Urinary bladder (tissue), 4 donors: Measurements from ENCODE around the gene POLR2M. TPM values are rescaled to one million over a fixed set of nuclear protein-coding genes. Genes with fewer than 3 reads are reported as not detected.

Experiments used
- DNase-seq: peaks from one replicate; pipeline ENCODE4 v3.0.0-alpha.2; 2015; ENCODE audit errors: extremely low spot score
- H3K27ac ChIP-seq: one replicate; pipeline ENCODE4 v1.5.1; 2013; ENCODE audit warnings: low read depth, mild to moderate bottlenecking, moderate library complexity
- H3K36me3 ChIP-seq: one replicate; pipeline ENCODE4 v1.6.1; 2013; ENCODE audit warnings: mild to moderate bottlenecking, moderate library complexity; ENCODE audit not compliant: insufficient read depth
- H3K4me1 ChIP-seq: one replicate; pipeline ENCODE4 v1.6.1; 2013; ENCODE audit warnings: mild to moderate bottlenecking, moderate library complexity; ENCODE audit not compliant: insufficient read depth
- H3K4me3 ChIP-seq: one replicate; pipeline ENCODE4 v1.5.1; 2013; ENCODE audit warnings: low read depth, low read length
- WGBS: extraction: QIAGEN DNeasy Blood & Tissue Kit; methylation state at CpG from one replicate; pipeline ENCODE4 v1.1.7; 2013; 5-methylcytosine and 5-hydroxymethylcytosine counted together
- polyA plus RNA-seq: library from polyadenylated mRNA; stranded (reverse); fragments of 200-250 nt; gene quantifications from one replicate; pipeline ENCODE4 v1.2.3, GENCODE V29; 2013
- total RNA-seq: library from RNA; depleted of rRNA; stranded (reverse); fragments of >200 nt; gene quantifications from one replicate; pipeline ENCODE4 v1.2.3, GENCODE V29; 2014
- donor health status: healthy with polysubstance abuse.
- donor health status: healthy.

The POLR2M gene
- total and polyA plus RNA-seq, 2 donors: 195 to 320 TPM

- Histone ChIP-seq H3K4me3 (no peak overlapping the region), H3K4me1 (no peaks in the 10 kb centered on the region), H3K27ac (no peak overlapping the region), H3K36me3 (no peaks in the 10 kb centered on the region)
- no peak for DNase-seq
- 97% methylated on average over 4 of the region's 4 CpGs for WGBS
Observed at GRCh38 chr15:57762302-57762701, 55.8 kb downstream of the POLR2M start.

- H3K27ac ChIP-seq: no peak overlapping the region
- no peaks in the 10 kb centered on the region for H3K36me3 ChIP-seq
- DNase-seq: no peak
- WGBS: 92% methylated on average over 5 of the region's 5 CpGs
- no peak overlapping the region for H3K4me3 ChIP-seq
- no peaks in the 10 kb centered on the region for H3K4me1 ChIP-seq
Observed at GRCh38 chr15:57763176-57763964, 56.9 kb downstream of the POLR2M start.

Other genes with a start within 250 kb of the POLR2M start
- gene MYZAP, start 114.8 kb upstream of the POLR2M start, total RNA-seq: 19.2 TPM
- gene MYZAP, start 114.8 kb upstream of the POLR2M start, polyA plus RNA-seq: 152 TPM